Hematopoietic multipotent progenitor cell treated with erythropoietin and hydrocortisone succinate and interleukin-3 and kit ligand, for 15 days (in vitro differentiated cells): ENCODE measurements around the gene DGKG.

Experiments
- DNase-seq: peaks from one replicate; pipeline ENCODE4 v3.0.0-alpha.2; 2015; ENCODE audit warnings: low spot score

DGKG gene

DNA sequence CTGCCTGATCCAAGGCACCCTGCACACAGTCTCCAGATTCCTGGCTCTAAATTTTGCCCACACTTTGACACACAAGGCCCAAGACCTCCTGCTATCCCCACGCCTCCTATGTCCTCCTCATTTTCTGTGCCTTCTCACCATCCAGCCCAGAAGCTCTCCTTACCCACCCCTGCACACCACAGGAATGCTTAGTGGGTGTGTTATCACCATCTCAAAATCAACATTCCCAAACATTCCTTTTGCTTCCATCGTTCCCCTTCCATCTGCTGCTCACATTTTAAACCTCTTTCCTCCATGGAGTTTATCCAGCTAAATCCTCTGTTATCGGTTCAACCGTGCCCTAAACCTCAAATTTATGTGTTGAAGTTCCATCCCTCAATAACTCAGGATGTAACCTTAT, 43.9 kb downstream of the DGKG start:
- DNase-seq: no peak

GRCh38 chr3:186317478-186317877, 44.6 kb downstream of the DGKG start:
- DNase-seq: no peak

DNA sequence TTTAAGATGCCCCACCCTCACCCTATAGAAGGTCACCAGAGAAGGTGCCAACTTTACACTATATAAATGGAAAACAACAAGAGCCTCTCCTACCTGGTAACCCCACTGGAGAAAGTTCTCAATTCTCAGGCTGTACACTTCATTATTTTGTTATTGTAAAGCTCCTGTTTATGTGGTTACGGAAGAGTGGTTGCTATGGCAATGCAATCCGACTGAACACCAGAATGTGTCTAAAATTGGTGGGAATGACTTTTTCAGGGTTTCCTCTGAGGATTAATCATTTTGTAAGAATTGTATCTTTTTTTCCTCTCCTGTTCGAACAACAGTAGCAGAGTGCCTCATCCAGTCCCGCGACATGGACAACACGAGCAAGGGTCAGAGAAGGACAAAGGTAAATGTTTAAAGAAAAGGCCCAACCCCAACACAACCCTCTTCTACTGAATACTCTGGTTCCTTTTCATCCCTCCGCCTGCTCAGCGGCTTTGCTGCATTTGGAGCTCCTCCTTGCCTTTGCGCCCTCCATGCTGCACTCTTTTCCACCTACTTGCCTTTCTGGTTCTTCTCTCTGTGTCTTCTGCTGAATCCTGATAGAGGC, 45.3 kb downstream of the DGKG start:
- DNase-seq: no peak

- DNase-seq: no peak
Observed at GRCh38 chr3:186315581-186316354, 46.3 kb downstream of the DGKG start.

- DNase-seq: no peak
Observed at GRCh38 chr3:186314896-186315295, 47.1 kb downstream of the DGKG start.

- DNase-seq: no peak
Observed at GRCh38 chr3:186311441-186311840, 50.6 kb downstream of the DGKG start.

DNA sequence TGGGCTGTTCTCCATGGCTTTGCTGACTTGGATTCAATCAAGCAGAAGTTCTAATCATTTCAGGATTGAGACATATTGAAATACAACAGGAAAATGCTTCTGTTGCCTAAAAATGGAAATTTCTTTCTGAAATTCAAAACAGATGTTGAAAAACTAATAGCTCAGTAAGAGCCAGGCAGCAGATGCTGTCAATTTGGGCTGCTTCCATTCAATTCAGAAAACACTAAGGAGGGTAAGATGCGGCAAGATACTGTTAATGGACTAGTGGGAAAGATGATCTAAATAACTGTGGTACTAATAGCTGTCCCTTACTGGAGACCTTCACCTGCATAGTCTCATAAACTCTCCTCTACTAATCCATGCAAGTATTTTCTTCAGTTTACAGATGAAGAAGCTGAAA, 53.5 kb downstream of the DGKG start:
- no peak for DNase-seq

DNA sequence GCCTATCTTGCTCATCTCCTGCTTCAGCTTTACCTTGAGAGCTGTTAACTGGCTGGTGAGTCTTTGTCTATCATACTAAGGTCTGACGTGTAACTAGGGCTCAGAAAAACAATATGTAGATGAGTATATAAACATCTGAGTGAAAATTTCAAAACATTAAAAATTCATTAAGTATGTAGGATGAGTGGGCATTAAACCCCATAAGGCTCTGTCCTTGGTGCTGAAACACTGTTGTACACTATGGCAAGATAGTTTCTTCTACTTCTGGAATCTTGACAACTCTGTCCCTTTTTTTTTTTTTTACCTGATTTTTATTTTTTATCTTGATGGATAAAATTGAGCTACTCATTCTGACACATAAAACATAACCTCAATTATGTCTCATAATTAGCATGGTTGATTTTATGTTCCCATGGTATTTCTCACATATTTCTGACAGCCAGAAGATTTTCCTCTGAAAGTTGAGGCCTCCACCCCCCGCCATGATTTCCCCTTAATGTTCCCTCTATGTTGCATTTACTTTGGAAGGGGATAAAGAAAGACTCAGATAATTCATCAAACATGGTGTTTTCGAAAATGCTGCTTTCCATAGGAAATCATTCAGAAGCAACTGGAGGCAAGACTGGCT, 54.3 kb downstream of the DGKG start:
- no peak for DNase-seq

DNA sequence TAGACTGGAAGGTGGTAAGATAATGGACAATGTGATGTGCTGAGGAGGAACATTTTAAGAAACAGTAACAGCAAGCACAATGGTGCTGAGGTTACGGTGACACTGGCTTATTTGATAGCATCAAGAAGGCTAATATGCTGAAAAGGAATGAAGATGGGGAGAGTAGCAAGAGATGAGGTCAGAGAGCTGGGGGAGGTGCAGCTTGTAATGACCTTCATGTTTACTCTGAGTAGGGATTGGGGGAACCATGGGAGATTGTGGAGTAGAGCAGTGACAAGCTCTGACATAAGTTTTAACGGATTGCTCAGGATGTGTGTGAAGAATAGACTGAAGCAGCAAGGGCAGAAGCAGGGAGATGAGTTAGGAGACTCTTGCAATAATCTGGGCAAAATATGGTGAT, 56.7 kb downstream of the DGKG start:
- DNase-seq: no peak

DNA sequence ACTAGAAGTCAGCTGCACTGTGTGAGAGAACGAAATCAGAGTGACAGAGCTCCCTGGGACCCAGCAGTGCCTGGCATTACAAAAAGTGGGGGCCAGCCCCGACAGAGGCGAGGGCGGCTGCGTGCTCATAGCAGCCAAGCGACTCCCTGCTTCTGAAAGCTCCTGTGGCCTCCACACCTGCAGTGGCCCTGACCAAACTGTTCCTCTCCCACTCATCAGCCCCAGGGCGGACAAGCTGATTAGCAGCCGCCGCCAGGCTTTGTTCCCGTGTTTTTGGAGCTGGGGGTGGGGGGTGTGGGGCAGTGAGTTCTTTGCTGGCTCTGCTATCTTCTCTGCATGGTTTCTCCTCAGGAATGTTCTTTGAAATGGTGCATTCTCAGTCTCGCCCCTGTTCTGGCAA, 58.1 kb downstream of the DGKG start:
- DNase-seq: no peak

GRCh38 chr3:186299327-186299726, 62.7 kb downstream of the DGKG start:
- no peak for DNase-seq

GRCh38 chr3:186298876-186299275, 63.2 kb downstream of the DGKG start:
- no peak for DNase-seq

- DNase-seq: no peak
Observed at GRCh38 chr3:186290796-186291195, 71.2 kb downstream of the DGKG start.

DNA sequence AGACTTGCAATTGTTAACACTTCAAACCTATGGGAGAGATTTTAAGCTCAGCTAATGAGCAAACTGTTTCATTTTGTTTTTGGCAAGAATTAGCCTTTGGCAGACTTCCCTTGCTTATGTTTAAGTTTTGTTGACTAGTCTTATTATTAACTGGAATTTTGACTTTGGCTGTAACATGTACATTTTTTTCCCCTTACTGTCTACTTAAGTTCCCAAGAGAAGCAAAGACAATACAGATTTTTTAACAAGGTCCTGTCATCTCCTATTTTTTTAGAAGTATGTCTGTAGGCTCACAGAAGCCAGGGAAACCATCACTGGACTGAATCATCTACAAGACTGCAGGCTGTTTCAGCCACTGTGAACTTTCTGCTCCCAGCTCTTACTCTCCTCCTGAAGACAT, 74.3 kb downstream of the DGKG start:
- no peak for DNase-seq

DNA sequence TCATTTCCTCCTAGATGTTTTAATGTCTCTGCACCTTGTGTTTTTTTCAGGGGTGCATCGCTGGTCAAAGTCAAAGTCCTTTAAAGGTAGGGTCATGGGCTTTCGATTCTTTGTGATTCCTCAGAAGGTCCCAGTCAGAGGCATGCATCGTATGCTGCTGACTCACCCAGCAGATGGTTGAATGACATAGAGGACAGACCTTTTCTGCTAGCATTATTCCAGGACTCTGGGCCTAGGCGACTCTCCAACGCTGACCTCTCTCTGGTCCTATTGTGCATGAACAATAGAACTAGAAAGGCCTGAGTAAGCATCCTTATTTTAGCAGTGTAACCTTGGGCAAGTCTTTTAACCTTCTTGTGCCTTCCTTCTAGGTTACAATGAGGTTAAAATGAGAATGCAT, 75.9 kb downstream of the DGKG start:
- no peak for DNase-seq

DNA sequence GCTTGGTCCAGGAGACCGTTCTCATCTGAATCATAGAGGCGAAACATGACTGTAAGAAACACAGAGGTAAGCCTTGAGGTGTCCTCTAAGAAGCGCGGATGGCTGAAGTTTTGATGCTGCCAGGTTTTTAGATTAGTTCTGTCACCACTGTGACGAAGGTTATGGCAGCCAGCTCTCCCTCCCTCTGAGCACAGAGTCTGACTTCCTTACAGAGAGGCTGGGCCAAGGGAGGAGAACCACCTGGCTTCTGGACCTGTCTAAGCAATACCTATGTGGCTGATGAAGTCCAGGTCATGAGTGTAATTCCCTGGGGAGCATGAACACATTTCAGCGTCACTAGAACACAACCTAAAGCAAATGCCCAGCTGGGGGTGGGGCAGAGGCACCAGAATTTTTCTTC, 77.4 kb downstream of the DGKG start:
- DNase-seq: no peak

DNA sequence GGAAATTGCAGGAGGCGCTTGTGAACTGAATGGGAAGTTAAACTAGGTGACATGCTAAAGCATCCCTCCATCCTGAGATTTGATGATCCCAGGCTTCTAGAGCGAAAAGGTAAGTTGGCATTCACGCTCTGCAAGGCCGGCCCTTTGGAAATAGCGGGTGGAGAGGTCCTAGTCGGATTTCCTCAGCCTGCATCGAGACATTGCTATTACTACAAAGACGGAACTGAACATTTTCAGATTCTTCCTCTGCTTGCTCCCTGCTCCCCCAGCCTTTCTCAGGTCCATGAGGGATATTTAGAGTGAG, 77.7 kb downstream of the DGKG start:
- no peak for DNase-seq

DNA sequence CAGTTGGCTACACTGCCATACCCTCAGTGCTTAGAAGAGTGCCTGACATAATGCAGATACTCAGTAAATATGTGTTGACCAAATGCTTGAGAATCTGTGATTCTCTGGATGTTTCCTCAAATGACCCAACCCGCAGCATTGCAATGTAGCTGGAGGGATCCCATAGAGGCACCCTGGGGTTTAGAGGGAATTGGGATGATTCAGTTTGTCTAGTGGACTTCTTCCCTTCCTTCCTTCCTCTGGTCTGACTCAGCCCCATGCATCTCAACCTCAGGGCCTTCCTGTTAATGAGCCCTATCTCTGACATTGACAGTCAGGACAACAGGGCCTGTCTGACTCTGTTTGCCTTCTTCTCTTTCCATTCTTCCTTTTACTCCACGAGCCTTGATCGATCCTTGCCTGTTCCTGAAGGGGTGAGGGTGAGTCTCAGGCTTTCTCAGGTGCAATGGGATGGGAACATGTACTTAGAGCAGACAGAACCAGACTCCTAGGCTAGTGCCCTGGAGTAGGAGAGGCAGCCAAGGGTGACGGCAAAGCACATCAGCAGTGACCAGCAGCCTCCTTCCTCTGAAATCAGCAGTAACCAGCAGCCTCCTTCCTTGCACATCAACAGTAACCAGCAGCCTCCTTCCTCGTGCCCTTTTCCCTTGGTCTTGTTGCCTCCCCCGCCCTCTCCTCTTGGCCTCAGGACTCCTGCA, 78.2 kb downstream of the DGKG start:
- no peak for DNase-seq

DNA sequence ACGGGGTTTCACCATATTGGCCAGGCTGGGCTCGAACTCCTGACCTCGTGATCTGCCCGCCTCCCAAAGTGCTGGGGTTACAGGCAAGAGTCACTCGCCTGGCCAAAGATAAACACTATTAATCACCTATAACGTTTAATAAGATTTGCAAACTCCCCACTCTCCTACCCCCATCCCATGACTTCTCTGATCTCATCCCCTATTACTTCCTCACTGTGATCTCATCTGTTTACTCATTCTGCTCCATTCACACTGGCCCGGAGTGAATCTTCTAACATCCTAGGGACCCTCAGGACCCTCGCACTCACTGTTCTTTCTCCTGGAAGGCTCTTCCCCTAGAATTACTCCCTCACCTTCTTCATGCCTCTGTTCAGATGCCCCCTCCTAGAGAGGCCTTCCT, 78.9 kb downstream of the DGKG start:
- no peak for DNase-seq

DNA sequence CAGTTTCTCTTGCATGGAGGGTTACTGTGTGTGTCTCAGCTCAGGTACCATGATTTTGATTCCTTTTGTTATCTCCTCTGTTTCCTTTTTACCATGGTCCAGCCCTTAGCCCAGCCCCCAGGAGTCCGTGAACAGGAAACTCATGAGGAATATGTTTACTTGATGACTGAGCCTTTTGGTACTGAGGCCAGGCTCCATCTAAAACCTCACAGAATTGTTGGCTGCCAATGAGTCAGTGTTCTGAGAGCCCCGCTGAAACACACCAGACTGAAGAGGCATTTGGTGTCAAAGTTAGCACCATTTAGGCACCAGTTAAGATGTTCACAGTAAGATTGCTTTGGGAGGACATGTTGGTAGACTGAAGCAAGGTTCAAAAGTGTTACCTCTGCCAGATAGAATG, 80.9 kb downstream of the DGKG start:
- DNase-seq: no peak

DNA sequence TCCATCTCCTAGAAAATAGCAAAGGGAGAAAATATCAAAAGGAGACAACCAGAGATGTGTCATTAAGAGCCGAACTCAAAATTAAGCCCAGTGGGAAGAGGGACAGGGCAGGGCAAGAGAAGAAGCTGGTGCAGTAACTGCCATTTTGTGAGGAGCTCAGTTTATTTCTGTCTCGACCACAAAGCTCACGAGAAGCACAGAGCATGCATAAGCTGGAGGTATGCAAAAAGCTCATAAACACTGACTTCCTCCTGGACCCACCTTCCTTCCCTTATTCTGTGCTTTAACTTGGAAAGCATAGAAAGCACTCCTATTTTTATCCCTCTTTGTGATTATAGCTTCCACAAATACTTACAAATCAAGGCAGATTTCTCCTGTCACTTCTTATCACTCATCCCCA, 81.3 kb downstream of the DGKG start:
- no peak for DNase-seq

GRCh38 chr3:186277268-186277909, 84.6 kb downstream of the DGKG start:
- DNase-seq: no peak

GRCh38 chr3:186275436-186275835, 86.6 kb downstream of the DGKG start:
- DNase-seq: no peak
